Kidney capillary endothelial cell (primary cell): ENCODE measurements around the gene THOC2.

Experiments used
- DNase-seq: peaks from one replicate; pipeline ENCODE4 v3.0.0-alpha.2; 2018; ENCODE audit warnings: low spot score

Gene THOC2

GRCh38 chrX:123563167-123563566, 169.7 kb downstream of the THOC2 start:
- no peak for DNase-seq

DNA sequence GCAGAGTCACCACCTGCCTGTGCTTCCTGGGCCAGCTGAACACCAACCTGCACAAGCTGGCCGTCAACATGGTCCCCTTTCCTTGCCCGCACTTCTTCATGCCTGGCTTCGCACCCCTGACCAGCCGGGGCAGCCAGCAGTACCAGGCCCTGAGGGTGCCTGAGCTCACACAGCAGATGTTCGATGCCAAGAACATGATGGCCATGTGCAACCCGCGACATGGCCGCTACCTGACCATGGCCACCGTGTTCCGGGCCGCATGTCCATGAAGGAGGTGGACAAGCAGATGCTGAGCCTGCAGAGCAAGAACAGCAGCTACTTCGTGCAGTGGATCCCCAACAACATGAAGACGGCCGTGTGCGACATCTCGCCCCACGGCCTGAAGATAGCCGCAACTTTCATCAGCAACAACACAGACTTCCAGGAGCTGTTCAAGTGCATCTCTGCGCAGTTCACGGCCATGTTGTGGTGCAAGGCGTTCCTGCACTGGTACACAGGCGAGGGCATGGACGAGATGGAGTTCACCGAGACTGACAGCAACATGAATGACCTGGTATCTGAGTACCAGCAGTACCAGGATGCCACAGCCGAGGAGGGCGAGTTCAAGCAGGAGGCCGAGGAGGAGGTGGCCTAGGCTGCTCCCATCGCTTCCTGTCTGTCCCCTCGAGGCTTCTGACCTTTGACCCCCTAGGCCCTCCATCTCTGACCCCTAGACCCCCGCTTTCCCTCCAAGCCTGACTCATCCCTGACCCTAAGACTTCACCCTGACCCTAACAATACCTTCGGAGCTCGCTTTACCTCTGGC, 170.3 kb downstream of the THOC2 start:
- no peak for DNase-seq

GRCh38 chrX:123561439-123562215, 171.2 kb downstream of the THOC2 start:
- DNase-seq: no peak

DNA sequence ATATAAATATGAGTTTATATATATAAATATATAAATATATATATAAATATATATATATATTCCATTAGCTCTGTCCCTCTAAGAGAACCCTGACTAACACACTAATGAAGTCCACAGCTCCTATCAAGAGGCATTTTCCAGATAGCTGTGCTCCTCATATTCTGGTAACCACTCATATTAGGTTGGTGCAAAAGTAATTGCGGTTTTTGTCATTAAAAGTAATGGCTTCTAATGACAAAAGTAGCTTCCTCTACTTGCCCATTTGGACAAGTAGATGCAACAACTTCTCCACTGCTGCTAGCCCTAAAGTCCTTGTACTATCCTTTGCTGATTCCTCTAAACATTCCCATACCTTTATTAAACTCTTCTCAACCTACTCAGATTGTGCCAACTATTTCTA, 182.0 kb downstream of the THOC2 start:
- DNase-seq: no peak
